ENCODE measurements around the gene TBL1XR1.
"Not testable (repeated sequence)": the region's sequence is repeated elsewhere in the genome, so short reads cannot be mapped to it uniquely, and the experiment has no call there.

Gene TBL1XR1

DNA sequence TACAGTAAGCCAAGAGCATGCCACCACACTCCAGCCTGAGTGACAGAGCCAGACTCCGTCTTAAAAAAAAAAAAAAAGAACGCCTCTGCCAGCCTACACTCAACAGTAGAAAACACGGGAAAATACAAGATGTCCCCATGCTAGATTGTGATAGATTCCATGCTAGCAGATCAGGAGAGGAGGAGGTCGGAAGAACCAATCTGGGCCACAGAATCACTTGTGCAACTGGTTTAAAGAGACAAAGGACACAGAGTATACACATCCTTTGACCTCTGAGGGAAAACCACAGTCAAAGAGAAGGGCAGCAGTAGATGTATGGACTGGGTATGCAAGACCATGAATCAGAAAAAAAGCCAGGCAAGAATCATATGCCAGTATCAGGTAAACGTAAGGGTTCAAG, 15.9 kb downstream of the TBL1XR1 start:
- no peak for DNase-seq (ENCODE audit: low spot score)

DNA sequence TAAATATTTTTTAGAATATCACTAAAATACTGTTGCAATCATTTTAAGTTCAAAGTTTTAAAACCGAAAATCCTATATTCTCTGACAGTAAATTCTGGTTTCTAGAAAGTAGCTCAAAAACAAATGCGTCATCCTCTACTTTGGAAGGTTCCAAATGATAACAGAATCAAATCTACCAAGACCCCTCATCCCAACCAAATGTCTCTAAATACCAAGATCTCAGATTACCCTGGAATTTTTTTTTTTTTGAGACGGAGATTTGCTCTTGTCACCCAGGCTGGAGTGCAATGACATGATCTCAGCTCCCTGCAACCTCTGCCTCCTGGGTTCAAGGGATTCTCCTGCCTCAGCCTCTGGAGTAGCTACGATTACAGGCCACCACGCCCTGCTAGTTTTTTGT, 16.8 kb downstream of the TBL1XR1 start:
- no peak for DNase-seq (ENCODE audit: low spot score)

DNA sequence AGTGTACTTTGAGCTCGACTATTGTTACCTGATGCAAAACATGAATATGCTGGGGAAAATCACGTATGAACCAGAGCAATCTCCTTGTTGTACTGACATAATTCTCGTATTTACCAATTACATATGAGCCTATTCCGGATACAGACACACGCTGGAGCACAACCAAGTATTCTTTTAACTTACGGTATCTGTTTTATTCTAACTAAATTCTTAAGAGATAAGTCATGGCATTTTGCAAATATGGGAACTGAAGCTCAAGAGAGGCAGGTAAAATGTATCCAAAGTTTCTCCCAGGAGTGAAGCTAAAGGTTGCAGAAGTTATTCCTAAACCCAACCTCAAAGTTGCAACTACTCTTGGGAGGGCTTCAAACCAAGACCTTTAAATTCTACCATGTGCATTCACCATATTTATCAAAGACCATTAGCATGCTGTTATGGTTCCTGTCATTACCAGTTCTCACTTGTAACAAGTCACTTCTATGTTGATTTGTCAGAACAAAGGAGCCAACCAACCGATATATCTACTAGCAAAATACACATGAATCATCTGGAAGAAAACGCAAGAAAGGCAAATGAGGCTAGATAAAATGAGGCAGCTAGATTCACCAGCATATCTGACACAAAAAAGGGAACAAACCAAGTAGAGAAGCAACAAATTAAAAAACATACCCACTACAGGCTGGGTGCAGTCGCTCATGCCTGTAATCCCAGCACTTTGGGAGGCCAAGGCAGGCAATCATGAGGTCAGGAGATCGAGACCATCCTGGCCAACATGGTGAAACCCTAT, 17.8 kb downstream of the TBL1XR1 start:
- no peak for DNase-seq (ENCODE audit: low spot score)

DNA sequence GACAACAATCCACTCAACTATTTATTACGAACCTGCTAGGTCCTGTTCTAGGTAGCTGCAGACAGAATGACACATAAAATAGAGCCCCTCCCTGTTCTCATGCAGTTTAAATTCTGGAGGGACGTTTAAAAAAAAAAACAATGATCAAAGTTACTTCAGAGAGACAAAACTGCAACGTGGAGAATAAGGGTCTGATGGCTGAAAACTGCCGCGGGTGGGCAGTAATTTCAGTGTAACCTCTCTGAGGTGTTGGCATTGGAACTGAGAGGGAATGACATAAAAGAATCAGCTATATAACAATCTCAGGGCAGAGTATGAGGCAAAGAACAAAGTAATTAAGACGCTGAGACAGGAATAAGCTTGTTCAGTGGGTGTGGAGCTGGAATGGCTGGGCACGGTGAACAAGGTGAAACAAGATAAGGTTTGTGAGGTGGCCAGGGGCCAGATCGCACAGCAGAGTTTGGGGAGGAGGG, 19.5 kb downstream of the TBL1XR1 start:
- DNase-seq (ENCODE audit: low spot score) = no peak

DNA sequence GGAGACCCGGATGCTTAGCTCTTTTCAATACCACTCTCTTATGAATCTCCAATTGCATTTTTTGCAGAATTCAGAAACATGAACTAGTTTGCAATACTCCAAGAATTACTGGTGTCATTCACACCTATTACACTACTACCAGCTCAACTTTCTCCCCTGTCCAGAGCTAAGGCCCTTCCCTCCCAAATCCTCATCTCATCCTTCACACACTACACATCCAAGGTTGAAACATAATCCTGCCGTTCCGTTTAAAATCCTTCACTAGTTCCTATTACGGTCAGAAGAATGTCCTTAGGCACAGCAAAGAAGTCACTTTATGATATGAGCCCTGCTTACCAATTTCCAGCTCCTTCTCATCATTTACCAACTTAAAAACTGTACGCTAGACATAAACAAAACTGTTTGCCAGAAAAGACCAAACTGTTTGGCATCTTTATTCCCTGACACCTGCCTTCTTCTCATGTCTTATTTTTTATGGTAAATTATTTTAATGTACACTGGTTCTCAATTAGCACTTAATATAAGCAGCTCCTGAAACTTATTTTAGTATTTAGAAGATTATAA, 22.6 kb downstream of the TBL1XR1 start:
- DNase-seq (ENCODE audit: low spot score) = no peak

DNA sequence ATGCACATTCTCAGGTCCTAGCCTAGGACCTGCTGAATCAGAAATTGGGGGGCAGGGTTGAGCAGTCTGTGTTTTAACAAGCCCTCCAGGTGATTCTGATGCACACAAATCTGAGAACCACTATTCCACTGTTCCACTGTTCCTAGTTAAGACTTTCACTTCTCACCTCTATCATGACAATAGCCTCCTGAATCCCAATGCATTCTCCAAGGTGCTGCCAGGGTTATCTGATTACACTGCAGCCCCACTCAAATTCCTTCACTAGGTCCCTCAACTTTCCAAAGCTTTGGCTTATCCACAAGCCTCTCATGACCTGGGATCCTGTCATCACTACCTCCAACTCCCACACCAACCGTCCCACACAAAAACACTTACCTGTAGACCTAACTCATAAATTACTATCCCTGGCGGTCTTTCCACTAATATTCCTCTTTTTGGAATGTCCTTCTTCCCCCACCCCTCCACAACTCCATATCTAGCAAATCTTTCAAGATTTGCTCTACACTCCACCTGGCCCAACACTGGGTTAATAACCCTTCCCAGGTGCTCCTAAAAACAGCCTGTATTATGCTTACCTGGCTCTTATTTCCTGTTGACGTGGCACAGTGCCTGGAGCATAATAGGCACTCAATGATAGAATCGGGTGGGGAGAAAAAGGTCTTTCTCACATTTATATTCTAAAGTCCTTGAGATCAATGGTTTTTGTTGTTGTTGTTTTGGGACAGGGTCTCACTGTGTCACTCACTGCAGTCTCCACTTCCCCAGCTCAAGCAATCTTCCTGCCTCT, 27.2 kb downstream of the TBL1XR1 start:
- no peak for DNase-seq (ENCODE audit: low spot score)

DNA sequence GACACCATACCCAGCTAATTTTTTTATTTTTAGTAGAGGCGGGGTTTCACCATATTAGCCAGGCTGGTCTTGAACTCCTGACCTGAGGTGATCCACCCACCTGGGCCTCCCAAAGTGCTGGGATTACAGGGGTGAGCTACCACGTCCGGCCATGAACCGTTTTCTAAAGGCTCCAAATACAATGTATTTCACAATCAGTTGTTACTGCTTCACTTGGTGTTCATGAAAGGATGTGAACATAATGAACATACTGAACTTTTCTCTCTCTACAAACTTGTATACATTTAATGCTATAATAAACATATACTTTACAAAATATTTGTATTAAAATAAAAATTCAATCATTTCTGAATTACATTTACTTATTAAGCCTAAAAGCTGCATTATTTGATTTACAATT, 28.9 kb downstream of the TBL1XR1 start:
- DNase-seq (ENCODE audit: low spot score) = no peak

DNA sequence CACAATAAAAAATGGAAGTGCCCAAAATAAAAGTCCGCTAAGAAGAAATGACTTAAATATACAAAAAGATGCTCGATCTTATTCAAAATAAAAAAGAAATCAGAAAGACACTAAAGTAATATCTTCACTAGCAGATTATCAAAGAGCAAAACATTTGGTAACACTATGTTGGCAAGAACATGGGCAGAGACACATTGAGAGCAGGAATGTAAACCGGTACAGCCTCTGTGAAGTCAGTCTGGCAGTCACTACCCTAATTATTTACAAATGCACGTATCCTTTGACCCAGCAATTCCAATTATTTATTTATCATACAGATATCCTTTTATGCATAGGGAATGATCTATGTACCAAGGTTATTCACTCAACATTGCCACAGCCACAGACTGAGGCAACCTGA, 34.5 kb downstream of the TBL1XR1 start:
- DNase-seq (ENCODE audit: low spot score) = no peak

DNA sequence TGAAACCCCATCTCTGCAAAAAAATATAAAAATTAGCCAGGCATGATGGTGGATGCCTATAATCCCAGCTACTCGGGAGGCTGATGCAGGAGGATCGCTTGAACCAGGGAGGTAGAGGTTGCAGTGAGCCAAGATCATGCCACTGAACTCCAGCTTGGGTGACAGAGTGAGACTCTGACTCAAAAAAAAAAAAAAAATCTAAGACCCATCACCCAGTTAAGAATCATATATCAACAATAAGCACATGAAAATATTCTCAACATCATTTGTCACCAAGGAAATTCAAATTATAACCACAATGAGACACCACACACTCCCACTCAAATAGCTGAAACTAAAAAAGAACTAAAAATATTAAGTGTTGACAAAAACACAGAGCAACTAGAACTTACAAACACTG, 35.7 kb downstream of the TBL1XR1 start:
- DNase-seq (ENCODE audit: low spot score) = not testable (repeated sequence)

DNA sequence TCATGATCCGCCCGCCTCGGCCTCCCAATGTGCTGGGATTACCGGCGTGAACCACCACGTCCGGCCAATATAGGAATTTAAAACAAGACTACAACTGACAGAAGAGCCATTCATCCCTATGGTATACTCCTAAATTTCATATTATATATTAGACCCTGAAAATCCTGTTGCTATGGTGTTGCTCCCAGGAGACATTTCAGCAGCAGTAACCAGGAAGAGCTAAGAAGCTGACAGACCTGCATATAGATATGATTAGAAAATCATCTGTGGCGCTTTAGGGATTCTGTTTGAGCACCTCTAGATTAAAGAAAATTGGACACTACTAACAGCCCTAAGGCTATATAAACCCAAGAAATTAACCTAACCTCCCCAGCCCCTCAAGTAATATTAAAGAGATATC, 38.8 kb downstream of the TBL1XR1 start:
- DNase-seq (ENCODE audit: low spot score) = no peak

DNA sequence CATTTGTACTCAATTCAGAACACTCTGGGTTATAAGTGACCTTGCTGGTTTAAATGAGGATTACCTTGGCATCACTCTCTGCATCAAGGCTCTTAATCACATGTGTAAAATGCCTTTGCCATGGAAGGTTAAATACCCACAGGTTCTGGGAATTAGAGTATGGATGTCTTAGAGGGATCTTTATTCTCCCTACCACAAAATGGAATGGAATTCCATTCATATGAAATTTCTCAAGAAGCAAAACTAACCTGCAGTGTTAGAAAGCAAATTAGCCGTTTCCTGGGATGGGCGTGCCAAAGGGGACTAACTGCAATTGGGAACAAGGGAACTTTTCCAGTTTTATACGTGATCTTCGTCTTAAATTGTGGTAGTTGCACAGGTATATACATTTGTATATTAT, 39.8 kb downstream of the TBL1XR1 start:
- no peak for DNase-seq (ENCODE audit: low spot score)

DNA sequence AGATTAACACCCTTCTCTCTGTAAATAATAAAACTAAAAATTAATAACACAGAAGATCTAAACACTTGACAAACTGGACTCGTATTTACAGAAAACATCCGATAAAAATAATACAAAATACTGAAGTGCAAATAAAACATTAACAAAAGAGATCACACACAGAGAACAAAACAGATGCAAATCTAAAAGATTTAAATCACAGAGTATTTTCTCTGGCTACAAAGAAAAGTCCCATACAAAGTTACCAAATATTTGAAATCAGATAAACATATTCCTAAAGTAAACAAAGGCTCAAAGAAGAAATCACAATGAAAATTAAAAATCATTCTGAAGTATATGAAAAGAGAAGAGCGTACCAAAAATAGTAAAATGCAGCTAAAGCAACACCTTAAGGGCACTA, 42.5 kb downstream of the TBL1XR1 start:
- DNase-seq (ENCODE audit: low spot score) = no peak

DNA sequence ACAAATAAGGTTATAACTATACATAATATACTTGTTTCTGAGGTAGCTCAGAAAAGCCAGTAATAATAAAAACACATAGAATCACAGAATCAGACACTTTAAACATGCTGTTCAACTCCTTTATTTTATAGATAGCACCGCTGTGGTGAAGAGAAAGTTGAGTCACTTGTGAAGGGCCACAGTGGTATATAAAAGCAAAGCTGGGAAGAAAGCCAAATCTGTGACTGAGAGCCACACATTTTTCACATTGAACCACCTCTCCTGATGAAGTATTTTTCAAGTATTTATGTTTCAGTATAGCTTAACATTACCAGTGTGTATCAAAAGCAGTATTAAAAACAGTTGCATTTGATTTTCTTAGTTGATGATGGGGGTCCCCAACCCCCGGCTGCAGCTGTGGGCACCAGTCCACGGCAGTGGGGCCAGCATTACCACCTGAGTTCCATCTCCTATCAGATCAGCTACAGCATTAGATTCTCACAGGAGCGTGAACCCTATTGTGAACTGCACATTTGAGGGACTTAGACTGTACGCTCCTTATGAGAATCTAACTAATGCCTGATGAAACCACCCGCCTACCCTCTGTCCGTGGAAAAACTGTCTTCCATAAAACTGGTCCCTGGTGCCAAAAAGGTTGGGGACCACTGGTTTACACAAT, 46.2 kb downstream of the TBL1XR1 start:
- no peak for DNase-seq (ENCODE audit: low spot score)

DNA sequence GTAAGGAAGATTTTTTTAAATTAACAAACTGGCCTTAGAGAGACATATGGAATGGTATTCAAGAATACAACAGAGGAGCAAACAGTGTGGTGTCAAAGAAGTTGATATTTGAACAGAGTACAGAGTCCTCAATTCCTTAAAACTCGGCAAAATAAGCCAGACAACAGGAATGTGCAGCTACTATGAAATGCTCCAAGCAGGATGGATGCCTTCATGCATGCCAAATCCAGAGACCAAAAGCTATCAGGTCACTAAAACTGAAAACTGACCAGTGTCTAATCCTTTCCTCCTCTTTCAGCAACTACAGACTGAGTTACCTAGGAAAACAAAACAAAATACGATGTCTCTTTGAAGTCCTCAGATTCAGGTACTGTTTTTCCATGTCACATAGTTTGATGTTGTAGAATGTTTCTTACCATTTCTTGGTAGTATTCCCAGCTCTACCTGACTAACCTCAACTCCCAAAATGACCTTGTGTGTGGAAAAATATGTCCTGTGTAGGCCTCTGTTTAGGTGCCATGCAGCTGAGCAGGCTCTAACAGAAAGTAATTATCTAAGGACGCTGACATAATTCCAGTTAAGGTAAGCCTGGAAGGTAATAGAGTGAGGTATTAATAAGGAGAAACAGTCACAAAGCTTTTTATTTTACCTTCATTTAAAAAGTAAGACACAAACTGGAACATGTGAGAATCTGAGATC, 46.9 kb downstream of the TBL1XR1 start:
- DNase-seq (ENCODE audit: low spot score) = no peak

DNA sequence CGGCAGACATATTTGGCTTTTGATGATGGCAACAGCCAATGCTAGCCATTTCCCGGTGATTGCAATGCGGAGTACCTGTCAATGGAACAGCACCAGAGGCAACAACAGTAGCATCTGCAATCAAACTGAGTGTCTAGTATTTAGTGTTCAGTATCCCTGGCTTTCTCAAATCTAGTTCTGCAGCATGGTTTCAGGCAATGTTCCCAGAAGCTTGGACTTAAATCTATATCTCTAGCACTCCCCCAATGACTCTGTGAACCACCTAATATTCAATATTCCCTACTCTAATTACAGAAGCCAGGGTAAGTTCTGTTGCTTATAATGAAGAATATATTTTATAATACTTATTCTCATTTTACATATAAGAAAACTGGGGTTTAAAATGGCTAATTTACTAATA, 48.2 kb downstream of the TBL1XR1 start:
- DNase-seq (ENCODE audit: low spot score) = no peak

DNA sequence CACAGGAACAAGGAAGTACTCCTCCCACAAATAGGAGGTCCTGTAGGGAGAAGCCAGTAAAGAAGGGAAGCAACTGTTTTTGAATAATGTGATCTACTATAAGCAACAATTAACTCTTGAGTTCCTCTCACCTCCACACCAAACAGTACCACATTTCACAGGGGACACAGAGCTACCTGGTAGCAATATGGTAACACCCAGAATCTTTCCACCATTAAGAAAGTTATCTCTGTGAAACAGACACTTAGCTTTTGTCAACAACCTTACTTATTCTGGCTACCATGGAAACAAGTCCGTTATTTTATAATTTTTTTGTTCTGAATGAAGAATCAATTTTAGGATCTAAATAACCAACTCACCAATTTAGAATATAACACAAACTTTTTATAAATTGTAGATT, 49.5 kb downstream of the TBL1XR1 start:
- DNase-seq (ENCODE audit: low spot score) = no peak

DNA sequence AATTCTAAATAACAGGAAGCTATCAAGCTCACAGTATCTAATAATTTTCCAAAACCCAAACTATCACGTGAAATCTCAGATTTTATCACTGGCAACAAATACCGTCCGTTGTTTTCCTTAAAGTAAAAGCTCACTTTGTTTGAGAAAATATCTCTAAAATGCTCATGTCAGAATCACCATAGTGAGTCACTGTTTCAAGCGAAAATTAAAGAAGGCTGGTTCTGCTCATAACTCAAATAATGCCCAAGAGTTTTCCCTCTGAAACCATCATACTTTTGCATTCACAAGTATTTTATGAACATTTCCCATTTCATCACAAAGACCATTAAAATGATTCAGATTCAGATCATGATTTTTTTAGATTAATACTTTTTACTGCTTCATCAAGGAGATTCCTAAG, 50.6 kb downstream of the TBL1XR1 start:
- no peak for DNase-seq (ENCODE audit: low spot score)

DNA sequence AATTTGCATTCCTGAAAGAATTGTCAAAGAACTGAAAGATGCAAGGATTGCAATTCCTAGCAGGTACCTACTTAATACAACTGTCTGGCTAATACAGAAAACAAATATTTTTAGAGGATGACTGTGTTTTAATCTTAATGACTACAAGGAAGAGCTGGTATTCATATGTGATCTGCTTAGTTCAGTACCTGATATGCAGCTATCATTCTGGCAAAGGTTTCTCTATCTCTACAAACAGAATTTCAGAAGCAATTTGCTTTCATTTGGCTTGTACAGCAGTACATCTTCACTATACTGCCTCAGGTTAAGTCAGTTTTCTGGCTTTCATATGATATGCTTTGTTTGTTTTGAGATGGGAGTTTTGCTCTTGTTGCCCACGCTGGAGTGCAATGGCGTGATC, 51.3 kb downstream of the TBL1XR1 start:
- DNase-seq (ENCODE audit: low spot score) = no peak

DNA sequence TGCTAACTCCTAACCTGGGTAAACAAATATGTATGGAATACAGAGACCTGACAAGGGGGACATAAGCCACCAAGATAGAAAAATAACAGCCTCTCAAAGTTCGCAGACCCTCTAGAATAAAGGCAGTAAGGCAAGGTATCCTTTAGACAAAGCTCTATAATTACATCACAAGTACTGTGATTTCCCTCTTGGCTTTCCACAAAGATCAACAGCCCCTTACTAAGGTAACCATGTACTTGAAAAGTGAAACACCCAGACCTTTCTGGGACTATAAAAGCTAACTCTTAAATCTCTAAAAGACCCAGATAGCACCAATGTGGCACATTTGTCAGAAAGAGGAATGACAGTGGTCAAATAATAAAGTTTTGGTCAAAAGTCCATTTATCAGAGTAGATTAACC, 51.9 kb downstream of the TBL1XR1 start:
- DNase-seq (ENCODE audit: low spot score) = no peak

DNA sequence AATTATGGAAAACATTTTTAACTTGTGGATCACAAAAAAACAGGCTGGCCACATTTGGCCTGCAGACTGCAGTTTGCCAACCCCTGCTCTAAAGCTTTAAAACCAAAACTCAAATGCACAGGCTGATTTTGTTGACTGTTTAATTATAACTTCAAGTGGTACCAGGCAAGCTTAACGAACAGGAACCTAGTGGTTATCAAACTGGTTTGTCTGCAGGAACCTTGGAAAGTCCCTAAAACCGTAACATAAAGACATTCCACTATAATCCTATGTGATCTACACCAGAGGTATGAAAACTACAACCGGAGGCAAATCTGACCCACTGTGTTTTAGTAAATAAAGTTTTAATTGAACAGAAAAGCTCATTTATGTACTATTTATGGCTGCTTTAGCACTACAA, 52.4 kb downstream of the TBL1XR1 start:
- DNase-seq (ENCODE audit: low spot score) = no peak

DNA sequence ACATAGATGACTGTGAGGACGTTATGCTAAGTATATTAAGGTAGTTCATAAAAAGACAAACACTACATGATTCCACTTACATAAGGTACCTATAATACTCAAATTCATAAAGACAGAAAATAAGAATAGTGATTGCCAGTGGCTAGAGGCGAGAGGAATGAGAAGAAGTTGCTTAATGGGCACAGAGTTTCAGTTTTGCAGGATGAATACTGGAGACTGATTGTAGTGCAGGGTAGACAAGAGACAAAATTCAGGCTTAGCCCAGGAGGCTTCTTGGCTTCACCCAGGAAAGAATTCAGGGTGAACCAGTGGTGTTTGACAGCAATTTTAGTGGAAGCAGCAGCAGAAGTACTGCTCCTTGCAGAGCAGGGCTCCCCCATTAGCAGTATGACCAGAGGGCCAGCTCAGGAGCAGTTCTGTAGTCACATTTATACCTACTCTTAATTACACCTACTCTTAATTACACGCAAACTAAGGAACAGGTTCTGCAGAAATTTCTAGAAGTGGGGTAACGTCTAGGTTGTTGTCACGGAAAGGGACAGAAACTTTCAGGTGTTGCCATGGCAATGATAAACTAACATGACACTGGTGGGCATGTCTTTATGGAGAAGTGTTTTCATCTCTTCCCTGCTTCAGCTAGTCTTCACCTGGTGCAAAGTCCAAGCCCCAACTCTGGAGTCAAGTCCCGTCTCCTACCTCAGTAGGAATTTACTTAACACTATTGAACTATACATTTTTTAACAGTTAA, 55.2 kb downstream of the TBL1XR1 start:
- DNase-seq (ENCODE audit: low spot score) = no peak
